SK-MEL-5 (cell line): ENCODE data around the gene ZNF189. TPM values are rescaled to one million over a fixed set of nuclear protein-coding genes. Genes with fewer than 3 reads are reported as not detected.
"Not testable (repeated sequence)": the region's sequence is repeated elsewhere in the genome, so short reads cannot be mapped to it uniquely, and the experiment has no call there.

Source experiments
- DNase-seq: peaks from one replicate; pipeline ENCODE4 v3.0.0-alpha.2; 2016; ENCODE audit warnings: low read depth, low spot score
- in situ Hi-C: cut with HindIII; loops from 2 replicates; pipeline ENCODE4 v1.10.0; 2016; ENCODE audit warnings: low sequenced_read_pairs, high pct_unique_total_duplicates, low pct_unique_long_range_greater_than_20kb
- total RNA-seq: library from RNA; depleted of rRNA; stranded (reverse); fragments of >200 nt; shearing (Covaris generic); gene quantifications from 2 replicates; pipeline ENCODE4 v1.2.3, GENCODE V29; 2014

The ZNF189 gene
- total RNA-seq, 1 experiment from 2014 or later = 14.6 TPM

- no peak for DNase-seq
- in situ Hi-C loops = no loop called here
These were observed 26.1 kb upstream of the ZNF189 start for GRCh38 chr9:101372327-101373118.

- DNase-seq = no peak
- in situ Hi-C loops = no loop called here
These were observed 23.1 kb upstream of the ZNF189 start for GRCh38 chr9:101375546-101375945.

GRCh38 chr9:101376111-101376848 is 22.4 kb upstream of the ZNF189 start:
- no peak for DNase-seq
- in situ Hi-C loops = no loop called here

- in situ Hi-C loops = no loop called here
- no peak for DNase-seq
These were observed 18.4 kb upstream of the ZNF189 start for GRCh38 chr9:101380295-101380694.

GRCh38 chr9:101381118-101381517 is 17.5 kb upstream of the ZNF189 start:
- in situ Hi-C loops = no loop called here
- DNase-seq = no peak

- no peak for DNase-seq
- in situ Hi-C loops = no loop called here
These were observed 16.8 kb upstream of the ZNF189 start for GRCh38 chr9:101381833-101382342.

GRCh38 chr9:101383361-101383760 is 15.3 kb upstream of the ZNF189 start:
- no peak for DNase-seq
- in situ Hi-C loops = no loop called here

- DNase-seq, in situ Hi-C loops: not testable (repeated sequence)
These were observed 13.6 kb upstream of the ZNF189 start, which contains the start of gene BAAT for GRCh38 chr9:101384873-101385536. Gene BAAT, minus strand, starts transcription at chr9:101385006. Its CDS starts 13,602 bp downstream, at chr9:101371404.

- in situ Hi-C loops = no loop called here
These were observed 10.7 kb upstream of the ZNF189 start for GRCh38 chr9:101387871-101388506.

GRCh38 chr9:101388507-101388993 is 10.1 kb upstream of the ZNF189 start:
- in situ Hi-C loops = no loop called here

More at GRCh38 chr9:101387871-101388506, 10.7 kb upstream of the ZNF189 start:
- peak; percentile 78 for DNase-seq

GRCh38 chr9:101393135-101393534 is 5.5 kb upstream of the ZNF189 start:
- no peak for DNase-seq
- in situ Hi-C loops = no loop called here

More at GRCh38 chr9:101388507-101388993, 10.1 kb upstream of the ZNF189 start:
- peak; percentile 57 for DNase-seq

- in situ Hi-C loops = no loop called here
- no peak for DNase-seq
These were observed 4.0 kb upstream of the ZNF189 start for GRCh38 chr9:101394687-101395086.

GRCh38 chr9:101397746-101398067 is 944 bp upstream of the ZNF189 start:
- DNase-seq = no peak
- in situ Hi-C loops = no loop called here

GRCh38 chr9:101398930-101399642 is 435 bp downstream of the ZNF189 start:
- in situ Hi-C loops = no loop called here
- DNase-seq = no peak

- in situ Hi-C loops = no loop called here
- DNase-seq = no peak
These were observed 956 bp downstream of the ZNF189 start for GRCh38 chr9:101399643-101399970.

- DNase-seq = no peak
- in situ Hi-C loops = no loop called here
These were observed 1.5 kb downstream of the ZNF189 start for GRCh38 chr9:101400120-101400519.
